Testis (tissue), 3 donors: Measurements from ENCODE around the gene TRIP4. TPM values are rescaled to one million over a fixed set of nuclear protein-coding genes. Genes with fewer than 3 reads are reported as not detected.

Source experiments
- DNase-seq: peaks from one replicate; pipeline ENCODE4 v3.0.0-alpha.2; 2019
- H3K27ac ChIP-seq, 2 donors: fragments of 200-600 bp; sonication (generic); one replicate each; pipeline ENCODE4 v1.5.1; 2019
- H3K27me3 ChIP-seq: fragments of 200-600 bp; sonication (generic); one replicate; pipeline ENCODE4 v1.5.1; 2019
- H3K36me3 ChIP-seq: fragments of 200-600 bp; sonication (generic); one replicate; pipeline ENCODE4 v1.5.1; 2017; ENCODE audit warnings: low read depth; ENCODE audit errors: missing control alignments
- H3K4me1 ChIP-seq: fragments of 200-600 bp; sonication (generic); one replicate; pipeline ENCODE4 v1.5.1; 2019
- H3K4me3 ChIP-seq, 2 donors: fragments of 200-600 bp; sonication (generic); one replicate each; pipeline ENCODE4 v1.5.1; 2017 to 2019
- H3K9me3 ChIP-seq: fragments of 200-600 bp; sonication (generic); one replicate; pipeline ENCODE4 v1.5.1; 2017
- POLR2A ChIP-seq: fragments of 450-650 bp; IDR thresholded peaks from one replicate; pipeline ENCODE4 v1.6.1; 2017; ENCODE audit warnings: antibody characterized with exemption, mild to moderate bottlenecking, moderate library complexity
- WGBS, 2 donors: methylation state at CpG; one replicate each; pipeline ENCODE4 v1.1.5; 2018; 5-methylcytosine and 5-hydroxymethylcytosine counted together
- intact Hi-C: fragments of 100-400 bp; cut with DNase I; formaldehyde crosslinking; loops from one replicate; pipeline ENCODE4 v1.15.1; 2023; ENCODE audit warnings: low total_unique reads
- polyA plus RNA-seq: library from polyadenylated mRNA; stranded (reverse); fragments of 350-450 nt; fragmentation: Illumina TruSeq; extraction: RNeasy Lipid Tissue Mini Kit (QIAGEN cat#74804); gene quantifications from one replicate; pipeline ENCODE4 v1.2.3, GENCODE V29; 2014; ENCODE audit warnings: low read depth, low replicate concordance; ENCODE audit not compliant: insufficient read depth
- total RNA-seq, 2 donors: library from RNA; depleted of rRNA; stranded (reverse); fragments of >200 nt; gene quantifications; one replicate each; pipeline ENCODE4 v1.2.3, GENCODE V29; 2016
- TF ChIP-seq, protein P1 (sequence below), 3 experiments: fragments of 450-650 bp in 2 of 3; fragments of 200-600 bp in 1 of 3; sonication (generic) in 1 of 3; IDR thresholded peaks; one replicate each; pipeline ENCODE4 v1.5.1; 2016 to 2019; ENCODE audit warnings: antibody characterized with exemption in 3 of 3, mild to moderate bottlenecking in 2 of 3, moderate library complexity in 1 of 3

The TRIP4 gene
- total and polyA plus RNA-seq, 3 donors from 2014 or later, result 17.1 to 23.4 (median 19.4) TPM

DNA sequence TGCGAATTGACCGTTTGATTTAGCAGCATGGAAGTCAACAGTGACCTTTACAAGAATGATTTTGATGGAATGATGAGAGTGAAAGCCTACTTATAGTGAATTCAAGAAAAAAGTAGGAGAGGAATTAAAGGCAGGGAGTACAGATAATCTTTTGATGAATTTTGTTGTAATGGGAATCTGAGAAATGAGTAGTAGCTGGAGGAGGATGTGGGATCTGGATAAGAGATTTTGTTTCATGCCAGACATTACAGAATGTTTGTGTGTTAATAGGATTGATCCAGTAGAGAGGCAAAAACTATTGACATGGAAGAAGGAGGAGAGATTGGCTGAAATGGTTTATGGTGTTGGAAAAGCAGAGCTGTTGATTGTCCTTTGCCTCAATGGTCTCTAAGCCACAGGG is 55.4 kb downstream of the TRIP4 start:
- no peak overlapping the region for H3K4me3 ChIP-seq
- no peaks in the 10 kb centered on the region for H3K36me3 ChIP-seq

DNA sequence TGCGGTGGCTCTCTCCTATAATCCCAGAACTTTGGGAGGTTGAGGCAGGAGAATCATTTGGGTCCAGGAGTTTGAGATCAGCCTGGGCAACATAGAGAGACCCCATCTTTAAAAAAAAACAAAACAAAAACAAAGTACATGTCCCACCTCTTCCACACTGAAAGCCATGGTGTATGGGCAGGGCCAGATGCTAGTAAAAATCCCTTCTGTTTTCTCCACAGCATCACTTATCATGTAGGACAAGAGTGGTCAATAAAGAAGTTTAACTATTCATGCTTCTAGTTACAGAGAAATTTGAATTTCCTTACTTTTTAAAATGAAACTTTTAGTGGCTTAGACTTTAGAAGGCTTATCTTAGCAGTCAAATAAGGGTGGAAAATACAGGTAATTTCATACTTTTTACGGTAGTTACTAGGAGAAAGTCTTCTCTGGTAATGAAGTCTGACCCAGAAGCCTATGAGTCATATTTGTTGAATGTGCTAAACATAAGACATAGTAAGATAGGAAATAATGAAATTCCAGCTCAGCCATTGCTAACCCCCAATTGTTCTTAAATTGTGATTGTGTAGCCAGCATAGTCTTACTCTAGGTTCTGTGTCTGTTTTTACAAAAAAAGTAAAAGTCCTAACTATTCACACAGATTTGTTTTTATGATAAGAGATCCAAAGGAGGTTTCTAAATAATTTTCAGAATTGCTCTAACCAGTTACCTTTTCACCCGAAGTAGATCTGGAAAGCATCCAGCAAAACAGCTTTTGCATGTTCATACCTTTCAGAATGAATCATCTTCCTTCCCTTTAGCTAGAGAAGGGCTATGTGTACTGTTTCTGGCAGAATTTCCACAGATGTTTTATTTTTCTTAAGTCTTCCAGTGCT is 56.3 kb downstream of the TRIP4 start:
- no peak for DNase-seq

More for the DNA sequence above, 55.4 kb downstream of the TRIP4 start:
- no peaks in the 10 kb centered on the region for H3K9me3 ChIP-seq
- H3K27ac ChIP-seq, result no peak overlapping the region
- DNase-seq, result no peak
- 89 to 91% methylated on average over 2 of the region's 2 CpGs for WGBS, 2 donors
- H3K4me1 ChIP-seq, result no peaks in the 10 kb centered on the region
- H3K27me3 ChIP-seq, result no peaks in the 10 kb centered on the region
- intact Hi-C loops, result no loop called here
- TF ChIP-seq, protein P1, sequence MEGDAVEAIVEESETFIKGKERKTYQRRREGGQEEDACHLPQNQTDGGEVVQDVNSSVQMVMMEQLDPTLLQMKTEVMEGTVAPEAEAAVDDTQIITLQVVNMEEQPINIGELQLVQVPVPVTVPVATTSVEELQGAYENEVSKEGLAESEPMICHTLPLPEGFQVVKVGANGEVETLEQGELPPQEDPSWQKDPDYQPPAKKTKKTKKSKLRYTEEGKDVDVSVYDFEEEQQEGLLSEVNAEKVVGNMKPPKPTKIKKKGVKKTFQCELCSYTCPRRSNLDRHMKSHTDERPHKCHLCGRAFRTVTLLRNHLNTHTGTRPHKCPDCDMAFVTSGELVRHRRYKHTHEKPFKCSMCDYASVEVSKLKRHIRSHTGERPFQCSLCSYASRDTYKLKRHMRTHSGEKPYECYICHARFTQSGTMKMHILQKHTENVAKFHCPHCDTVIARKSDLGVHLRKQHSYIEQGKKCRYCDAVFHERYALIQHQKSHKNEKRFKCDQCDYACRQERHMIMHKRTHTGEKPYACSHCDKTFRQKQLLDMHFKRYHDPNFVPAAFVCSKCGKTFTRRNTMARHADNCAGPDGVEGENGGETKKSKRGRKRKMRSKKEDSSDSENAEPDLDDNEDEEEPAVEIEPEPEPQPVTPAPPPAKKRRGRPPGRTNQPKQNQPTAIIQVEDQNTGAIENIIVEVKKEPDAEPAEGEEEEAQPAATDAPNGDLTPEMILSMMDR (IDR thresholded peaks at IDR 0.05), result no peak
- TF ChIP-seq POLR2A, result no peak

DNA sequence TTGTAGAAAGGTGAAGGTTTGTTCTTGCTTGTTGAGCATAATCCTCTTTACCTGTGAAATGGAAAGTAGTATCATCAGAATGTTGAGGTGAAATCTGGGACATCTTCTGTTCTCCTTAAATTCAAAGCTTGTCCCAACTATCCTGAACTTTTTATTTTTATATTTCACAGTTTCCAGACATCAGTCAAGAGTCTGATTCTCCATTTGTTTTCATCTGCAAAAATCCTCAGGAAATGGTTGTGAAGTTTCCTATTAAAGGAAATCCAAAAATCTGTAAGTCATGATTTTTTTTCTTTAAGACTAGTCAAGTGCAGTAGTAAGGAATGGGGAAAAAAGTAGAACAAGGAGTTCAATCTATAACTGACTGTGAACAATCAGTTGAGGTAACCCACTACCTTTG is 57.2 kb downstream of the TRIP4 start:
- Histone ChIP-seq H3K36me3 (no peaks in the 10 kb centered on the region), H3K27me3 (no peaks in the 10 kb centered on the region), H3K9me3 (no peaks in the 10 kb centered on the region), H3K27ac (no peak overlapping the region), H3K4me1 (no peaks in the 10 kb centered on the region), H3K4me3 (no peak overlapping the region)
- no peak for DNase-seq
- no peak for TF ChIP-seq POLR2A
- TF ChIP-seq, protein P1 (IDR thresholded peaks at IDR 0.05), result no peak
- intact Hi-C loops, result no loop called here

More for the DNA sequence above, 56.3 kb downstream of the TRIP4 start:
- intact Hi-C loops, result no loop called here
- no peak overlapping the region for H3K4me3 ChIP-seq
- no peaks in the 10 kb centered on the region for H3K36me3 ChIP-seq
- 76 to 82% methylated on average over 3 of the region's 3 CpGs for whole genome bisulfite sequencing, 2 donors
- TF ChIP-seq, protein P1 (IDR thresholded peaks at IDR 0.05), result no peak
- no peak for TF ChIP-seq POLR2A
- H3K27ac ChIP-seq, result no peak overlapping the region
- H3K4me1 ChIP-seq, result no peaks in the 10 kb centered on the region
- H3K27me3 ChIP-seq, result no peaks in the 10 kb centered on the region
- no peaks in the 10 kb centered on the region for H3K9me3 ChIP-seq

DNA sequence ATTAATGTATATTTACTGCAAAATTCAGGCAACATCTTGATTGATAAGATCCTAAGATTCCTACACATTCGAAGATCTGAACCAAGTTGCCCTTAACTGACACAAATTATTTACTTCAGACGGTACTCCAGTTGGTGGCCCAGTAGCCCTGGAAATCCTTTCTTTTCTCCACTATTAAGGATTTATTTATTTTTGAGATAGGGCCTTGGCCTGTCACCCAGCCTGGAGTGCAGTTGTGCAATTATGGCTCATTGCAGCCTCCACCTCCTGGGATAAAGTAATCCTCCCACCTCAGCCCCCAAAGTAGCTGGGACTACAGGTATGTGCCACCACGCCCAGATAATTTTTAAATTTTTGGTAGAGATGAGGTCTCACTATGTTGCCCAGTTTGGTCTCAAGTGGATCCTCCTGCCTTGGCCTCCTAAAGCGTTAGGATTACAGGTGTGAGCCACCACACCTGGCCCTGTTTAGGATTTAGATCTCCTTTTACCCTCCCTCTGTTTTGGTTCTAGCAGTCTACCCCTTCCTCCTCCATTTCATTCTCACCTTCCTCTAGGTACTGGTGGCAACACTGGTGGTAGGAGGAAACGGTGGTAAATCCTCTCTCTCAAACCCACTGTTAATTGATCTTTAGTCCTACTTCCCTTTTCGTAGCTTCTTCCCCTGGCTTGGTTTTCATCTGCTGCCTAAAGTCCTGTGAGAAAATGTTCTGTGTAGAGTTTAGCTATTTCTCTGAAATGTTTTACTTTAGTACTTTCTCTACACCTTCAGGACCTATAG is 60.1 kb downstream of the TRIP4 start:
- TF ChIP-seq POLR2A, result no peak
- TF ChIP-seq, protein P1 (IDR thresholded peaks at IDR 0.05), result no peak
- Histone ChIP-seq H3K9me3 (no peaks in the 10 kb centered on the region), H3K27me3 (no peaks in the 10 kb centered on the region), H3K4me1 (no peaks in the 10 kb centered on the region), H3K4me3 (no peak overlapping the region), H3K36me3 (no peaks in the 10 kb centered on the region), H3K27ac (no peak overlapping the region)
- WGBS, 2 donors, result 90 to 94% methylated on average over 5 to 6 of the region's 6 CpGs
- DNase-seq, result no peak
- intact Hi-C loops, result no loop called here
